WI38 (cell line): ENCODE measurements around the gene BBS12.
A peak's percentile ranks its signal among the peaks of the same experiment; 100 is the strongest.

ENCODE experiments used
- H3K4me3 ChIP-seq: 2 replicates; pipeline ENCODE4 v1.5.1; 2011; ENCODE audit warnings: low read depth, mild to moderate bottlenecking, control low read depth, low read length
- CTCF ChIP-seq: IDR thresholded peaks from 2 replicates; pipeline ENCODE4 v1.5.1; 2012; ENCODE audit warnings: low read depth, mild to moderate bottlenecking, control low read depth, low read length

BBS12 gene

GRCh38 chr4:122733787-122734120 is 1.2 kb downstream of the BBS12 start:
- peak overlapping the region; percentile 80 for H3K4me3 ChIP-seq

GRCh38 chr4:122739174-122739573 is 6.7 kb downstream of the BBS12 start:
- H3K4me3 ChIP-seq, result no peak overlapping the region
- TF ChIP-seq CTCF, result no peak

More at GRCh38 chr4:122733787-122734120, 1.2 kb downstream of the BBS12 start:
- no peak for TF ChIP-seq CTCF

- TF ChIP-seq CTCF, result no peak
- H3K4me3 ChIP-seq, result no peak overlapping the region
Measured at GRCh38 chr4:122742933-122743829, 10.7 kb downstream of the BBS12 start.

GRCh38 chr4:122744229-122744628 is 11.7 kb downstream of the BBS12 start:
- no peak overlapping the region for H3K4me3 ChIP-seq
- TF ChIP-seq CTCF, result no peak

- no peak overlapping the region for H3K4me3 ChIP-seq
- no peak for TF ChIP-seq CTCF
Measured at GRCh38 chr4:122746485-122746965, 14.0 kb downstream of the BBS12 start.

- no peak overlapping the region for H3K4me3 ChIP-seq
- no peak for TF ChIP-seq CTCF
Measured at GRCh38 chr4:122747068-122747467, 14.6 kb downstream of the BBS12 start.

GRCh38 chr4:122747883-122748282 is 15.4 kb downstream of the BBS12 start:
- no peak for TF ChIP-seq CTCF
- H3K4me3 ChIP-seq, result no peak overlapping the region
